Activated T-cell treated with anti-CD3 and anti-CD28 coated beads, Interleukin-2, amount 50 U/mL, for 48 hours (primary cell): ENCODE measurements around the gene RRP1B.
A peak's percentile ranks its signal among the peaks of the same experiment; 100 is the strongest.

ENCODE experiments used
- DNase-seq, 2 experiments: peaks; one replicate each; pipeline ENCODE4 v3.0.0-alpha.2; 2020

RRP1B gene

DNA sequence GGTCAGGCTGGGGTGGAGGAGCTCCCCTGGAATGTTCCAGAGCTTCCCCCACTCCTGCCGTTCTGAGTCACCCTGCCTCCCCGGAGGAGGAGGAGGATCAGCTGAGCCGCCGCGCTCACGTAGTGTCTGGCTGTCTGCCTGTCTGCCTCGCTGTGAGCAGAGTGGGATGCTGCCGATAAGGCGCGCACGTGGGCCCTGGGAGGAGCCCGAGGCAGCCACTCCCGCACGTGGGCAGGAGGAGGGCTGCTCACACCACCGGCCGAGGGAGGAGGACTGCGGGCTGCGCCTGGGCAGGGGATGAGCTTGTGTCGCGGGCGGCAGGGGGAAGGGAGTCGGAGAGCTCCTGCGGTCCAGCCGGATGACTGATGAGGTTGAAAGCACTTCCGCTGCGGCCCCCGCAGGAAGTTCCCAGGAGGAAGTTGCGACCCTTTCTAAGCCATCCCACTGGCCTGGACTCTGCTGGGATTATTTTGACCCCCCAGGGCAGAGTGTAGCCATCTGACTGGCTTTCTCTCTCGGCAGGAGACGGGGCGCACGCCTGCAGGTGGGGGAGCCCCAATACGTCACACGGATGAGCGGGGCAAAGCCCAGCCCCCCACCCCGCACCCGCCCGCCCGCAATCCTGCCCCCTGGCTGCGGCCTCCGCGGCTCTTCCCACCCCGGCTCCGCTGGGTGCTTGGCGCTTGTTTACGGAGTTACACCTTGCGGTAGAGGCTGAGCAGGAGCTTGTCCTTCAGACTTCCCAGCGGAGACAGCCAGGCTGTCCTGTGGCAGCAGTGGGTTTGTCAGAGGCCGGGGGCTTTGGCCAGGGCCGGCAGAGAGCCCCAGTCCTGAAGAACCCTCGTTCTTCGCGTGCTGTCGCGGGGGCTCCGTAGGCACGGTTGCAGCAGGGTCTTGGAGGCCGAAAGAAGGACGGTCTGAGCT, 69.4 kb downstream of the RRP1B start:
- peak; percentile 88 to 90 for DNase-seq

DNA sequence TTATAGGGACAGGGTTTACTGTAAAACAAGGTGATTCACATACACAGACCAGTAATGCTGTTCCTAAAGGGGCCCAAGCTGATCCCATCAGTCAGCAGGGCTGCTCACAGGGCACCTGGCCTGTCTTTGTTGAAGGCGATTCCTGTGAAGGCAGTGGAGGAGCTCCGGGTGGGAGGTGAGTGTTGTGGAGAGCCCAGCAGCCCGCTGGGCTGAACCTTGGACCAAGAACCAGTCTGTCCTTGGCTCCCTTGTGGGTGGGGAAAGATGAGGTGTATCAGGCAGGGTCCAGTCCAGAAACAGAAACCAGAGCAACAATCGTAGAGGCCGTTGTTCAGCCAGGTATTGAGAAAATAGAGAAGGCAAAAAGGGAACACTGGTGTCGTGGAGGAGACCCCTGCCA, 72.1 kb downstream of the RRP1B start:
- DNase-seq, result no peak

DNA sequence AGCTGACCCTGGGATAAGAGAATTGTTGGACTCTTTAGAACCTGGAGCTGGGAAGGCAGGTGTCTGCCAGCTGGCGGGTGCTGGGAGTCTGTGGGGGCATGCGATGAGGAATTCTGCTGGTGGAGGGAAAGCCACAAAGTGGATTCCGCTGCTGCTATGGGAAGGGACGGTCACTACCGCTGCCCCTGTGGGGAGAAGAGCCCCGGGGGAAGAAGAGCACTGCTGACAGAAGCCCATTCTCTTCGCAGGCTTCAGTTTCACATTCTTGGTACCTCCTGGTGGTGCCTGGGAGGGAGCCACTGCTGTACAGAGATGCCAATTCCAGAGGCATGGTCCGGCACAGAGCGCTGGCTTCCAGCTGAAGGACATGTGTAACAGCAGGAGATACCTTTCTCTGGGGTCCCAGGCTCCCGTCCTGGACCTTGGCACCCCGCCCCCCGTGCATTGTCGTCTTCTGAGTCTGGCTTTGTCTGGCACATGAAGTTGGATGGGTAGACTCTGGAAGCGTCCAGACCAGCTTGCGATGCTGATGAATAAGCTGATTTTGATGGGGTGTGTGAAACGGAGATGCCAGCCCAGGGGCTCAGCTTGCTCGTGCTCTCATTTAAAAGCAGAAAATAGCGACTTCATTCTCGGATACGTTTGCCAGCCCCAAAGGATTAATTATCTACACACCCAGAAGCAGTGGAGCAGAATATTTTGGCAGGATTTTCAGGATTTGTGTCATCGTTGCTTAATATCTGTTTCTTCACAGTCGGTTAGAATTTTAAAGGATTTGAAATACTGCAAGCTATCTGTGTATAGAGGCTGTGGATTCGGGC, 72.7 kb downstream of the RRP1B start:
- no peak for DNase-seq

DNA sequence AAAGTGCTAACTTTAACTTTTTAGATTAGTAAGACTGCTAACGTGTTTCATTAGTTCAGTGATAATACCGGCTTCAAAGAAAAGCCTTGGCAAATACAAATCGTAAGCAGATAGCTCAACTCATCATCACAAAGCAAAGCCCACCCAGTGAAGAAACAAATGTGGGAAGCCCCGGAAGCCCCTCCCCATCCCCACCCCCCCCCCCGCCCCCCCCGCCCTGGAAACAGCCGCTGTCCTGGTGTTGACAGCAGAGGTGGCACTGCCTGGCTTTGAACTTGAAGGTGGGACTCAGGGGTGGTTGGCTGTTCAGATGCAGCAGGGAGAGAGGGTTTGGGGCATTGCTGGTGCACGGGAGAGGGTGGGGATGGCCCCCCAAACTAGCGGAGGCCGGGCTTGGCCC, 73.7 kb downstream of the RRP1B start:
- DNase-seq, result peak in 1 of 2 experiments; percentile 28

DNA sequence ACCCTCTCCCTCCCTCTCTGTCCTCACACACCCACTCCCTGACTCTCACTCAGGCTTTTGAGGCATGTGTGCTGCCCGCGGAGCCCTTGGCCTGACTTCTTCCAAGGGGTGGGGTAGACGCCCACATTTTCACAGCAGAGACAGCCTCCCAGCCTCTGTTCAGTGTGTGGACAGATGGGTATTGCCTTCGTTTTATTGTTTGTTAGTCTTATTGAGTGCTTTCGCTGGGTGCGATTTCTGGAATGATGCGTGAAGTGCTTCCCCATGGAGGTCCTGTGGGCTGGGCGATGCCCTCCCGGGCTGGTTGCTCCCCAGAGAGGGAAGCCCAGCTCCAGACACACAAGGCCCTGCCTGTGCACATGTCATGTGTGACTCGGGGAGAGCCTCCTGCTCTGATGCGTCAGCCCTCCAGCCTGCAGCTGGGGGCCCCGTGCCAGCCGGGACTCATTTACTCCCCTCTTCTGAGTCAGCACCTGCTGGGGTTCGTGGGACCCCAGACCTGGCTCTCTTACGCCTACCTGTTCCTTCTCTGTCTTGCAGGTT, 74.2 kb downstream of the RRP1B start:
- DNase-seq, result peak; percentile 71 to 74

DNA sequence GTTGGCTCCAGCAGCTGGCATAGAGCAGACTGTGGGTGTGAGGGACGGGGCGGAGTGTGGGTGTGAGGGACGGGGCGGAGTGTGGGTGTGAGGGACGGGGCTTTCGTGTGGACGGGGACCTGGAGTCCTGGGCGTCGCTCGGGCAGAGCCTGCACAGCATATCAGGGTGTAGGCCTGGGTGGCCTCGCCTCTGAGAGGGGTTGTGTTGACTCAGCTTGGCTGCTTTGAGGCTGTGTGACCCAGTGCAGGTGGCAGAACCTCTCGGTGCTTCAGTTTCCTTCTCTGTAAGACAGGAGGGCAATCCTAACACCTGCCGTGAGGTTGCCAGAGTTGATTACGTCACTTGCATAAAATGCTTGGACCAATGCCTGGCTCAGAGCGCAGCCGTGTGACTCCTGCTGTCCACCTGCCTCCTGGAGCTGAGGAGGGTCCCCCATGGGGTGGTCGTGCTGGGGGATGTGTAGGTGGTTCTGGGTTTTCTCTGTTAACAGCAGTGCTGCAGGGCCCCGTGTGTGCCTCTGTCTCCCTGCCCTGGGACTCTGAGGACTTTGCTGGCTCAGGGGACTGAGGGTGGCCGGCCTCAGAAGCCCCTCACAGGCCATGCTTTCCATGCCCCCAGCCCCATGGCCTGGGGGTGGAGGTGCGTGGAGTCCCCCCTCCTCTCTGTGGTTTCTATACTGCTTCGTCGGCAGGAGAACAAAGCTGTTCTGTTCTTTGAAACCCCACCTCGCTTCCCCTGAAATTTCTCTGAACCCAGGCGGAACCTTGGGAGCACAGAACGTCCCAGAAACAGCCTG, 75.0 kb downstream of the RRP1B start:
- peak; percentile 53 to 60 for DNase-seq

DNA sequence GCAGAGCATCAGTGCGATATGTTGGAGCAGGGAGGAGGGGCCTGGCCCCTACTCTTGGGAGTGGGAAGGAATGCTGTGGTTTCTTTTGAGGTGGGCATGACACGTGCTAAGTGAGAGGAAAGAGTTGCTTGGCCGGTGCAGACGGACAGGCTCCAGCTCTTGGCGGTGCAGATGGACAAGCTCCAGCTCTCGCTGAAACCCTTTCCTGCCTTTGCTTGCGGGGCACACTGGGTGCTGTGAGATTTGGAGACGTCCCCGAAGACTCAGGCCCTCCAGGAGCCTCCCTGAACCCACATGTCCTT, 75.5 kb downstream of the RRP1B start:
- DNase-seq, result no peak

DNA sequence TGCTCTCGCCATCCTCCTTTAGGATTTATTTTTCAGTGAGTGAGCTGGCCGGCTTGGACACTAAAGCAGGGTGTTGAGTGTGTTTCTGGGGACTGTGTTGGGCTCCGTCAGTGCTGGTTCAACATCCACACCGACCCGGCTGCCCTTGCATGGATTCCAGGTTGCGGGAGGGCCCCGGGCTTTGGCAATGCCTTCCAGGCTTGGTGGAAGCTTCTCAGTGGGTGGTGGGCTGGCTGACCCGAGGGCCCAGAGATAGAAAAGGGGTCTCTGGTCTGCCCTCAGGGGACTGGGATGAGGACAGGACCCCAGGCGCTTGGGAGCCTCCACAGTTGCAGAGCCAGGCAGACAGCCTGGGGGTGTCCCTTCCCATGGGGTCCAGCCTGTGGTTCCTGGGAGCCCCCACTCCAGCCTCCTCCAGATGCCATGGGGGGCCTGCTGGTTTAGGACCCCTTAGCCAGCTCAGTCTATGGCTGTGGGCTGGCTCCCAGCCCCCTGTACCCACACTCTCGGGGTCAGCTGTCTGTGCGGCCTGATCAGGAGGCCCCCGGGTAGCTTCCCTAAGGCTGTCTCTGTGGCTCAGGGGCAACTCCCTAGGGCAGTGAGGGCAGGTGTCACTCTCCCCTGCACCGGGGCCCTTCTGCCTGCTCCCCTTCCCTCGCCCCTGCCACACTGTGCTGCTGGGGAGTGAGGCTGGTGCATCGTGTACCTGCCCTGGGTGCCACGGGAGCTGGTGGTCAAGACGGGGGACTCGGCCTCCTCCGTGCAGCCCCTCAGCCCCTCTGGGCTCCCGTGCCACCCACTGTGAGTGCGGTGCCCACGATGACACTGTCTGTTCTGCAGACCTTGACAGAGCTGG, 76.1 kb downstream of the RRP1B start:
- no peak for DNase-seq

DNA sequence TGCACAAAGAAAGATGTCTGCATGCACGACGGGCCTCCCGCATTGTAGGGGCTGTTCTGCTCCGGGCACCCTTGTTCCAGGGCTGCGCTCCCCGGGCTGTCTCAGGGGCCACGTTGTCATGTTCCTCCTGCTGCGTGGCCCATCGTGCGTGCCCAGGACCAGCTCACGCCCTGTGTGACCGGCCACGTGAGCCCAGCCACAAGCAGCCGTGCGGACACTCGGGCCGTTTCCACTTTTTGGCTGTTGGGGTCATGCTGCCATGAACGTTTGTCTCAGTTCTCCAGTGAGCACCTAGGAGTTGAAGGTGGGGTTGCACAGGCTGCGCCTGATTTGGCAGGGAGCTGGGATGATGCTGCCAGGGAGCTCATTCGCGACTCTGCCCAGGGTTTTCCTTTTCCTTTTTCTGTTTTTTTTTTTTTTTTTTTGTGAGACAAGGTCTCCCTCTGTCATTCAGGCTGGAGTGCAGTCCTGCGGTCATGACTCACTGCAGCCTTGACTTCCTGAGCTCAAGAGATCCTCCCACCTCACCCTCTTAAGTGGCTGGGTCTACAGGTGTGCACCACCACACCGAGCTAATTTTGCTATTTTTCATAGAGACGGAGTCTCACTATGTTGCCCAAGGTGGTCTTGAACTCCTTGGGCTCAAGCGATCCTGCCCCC, 77.0 kb downstream of the RRP1B start:
- no peak for DNase-seq

DNA sequence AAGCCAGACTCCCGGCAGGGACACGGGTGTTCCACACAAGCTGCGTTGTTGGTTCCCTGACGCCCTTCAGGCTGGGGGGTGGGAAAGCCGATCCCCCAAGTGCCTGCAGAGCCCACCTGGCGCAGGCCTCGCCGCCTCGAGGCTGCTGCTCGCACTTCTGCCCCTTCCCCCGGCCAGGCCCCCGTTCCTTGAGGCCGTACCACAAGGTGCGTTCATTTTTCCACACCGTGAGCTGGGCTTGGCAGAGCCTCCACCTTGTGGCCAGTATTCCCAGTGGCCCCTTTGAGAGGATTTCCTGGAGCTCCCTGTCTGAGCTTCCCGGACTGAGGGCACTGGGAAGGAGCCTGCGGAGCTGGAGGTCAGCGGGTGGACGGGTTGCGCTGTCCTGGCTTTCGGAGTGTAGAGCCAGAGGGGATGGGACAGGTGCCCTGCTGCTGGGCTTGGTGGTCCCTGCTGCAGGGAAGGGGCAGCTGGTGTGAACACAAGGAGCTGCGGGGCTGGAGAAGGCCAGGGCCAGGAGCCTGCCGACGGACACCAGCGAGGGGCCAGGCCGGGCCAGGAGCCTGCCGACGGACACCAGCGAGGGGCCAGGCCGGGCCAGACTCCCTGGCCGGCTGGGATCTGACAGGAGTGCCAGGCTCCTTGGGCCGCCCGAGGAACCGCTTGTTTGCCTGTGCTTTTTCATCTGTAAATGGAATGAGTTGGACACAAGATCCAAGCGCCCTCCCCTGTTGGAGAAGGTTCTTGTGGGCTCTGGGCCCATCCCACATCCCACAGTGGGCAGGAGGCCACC, 78.0 kb downstream of the RRP1B start:
- no peak for DNase-seq

DNA sequence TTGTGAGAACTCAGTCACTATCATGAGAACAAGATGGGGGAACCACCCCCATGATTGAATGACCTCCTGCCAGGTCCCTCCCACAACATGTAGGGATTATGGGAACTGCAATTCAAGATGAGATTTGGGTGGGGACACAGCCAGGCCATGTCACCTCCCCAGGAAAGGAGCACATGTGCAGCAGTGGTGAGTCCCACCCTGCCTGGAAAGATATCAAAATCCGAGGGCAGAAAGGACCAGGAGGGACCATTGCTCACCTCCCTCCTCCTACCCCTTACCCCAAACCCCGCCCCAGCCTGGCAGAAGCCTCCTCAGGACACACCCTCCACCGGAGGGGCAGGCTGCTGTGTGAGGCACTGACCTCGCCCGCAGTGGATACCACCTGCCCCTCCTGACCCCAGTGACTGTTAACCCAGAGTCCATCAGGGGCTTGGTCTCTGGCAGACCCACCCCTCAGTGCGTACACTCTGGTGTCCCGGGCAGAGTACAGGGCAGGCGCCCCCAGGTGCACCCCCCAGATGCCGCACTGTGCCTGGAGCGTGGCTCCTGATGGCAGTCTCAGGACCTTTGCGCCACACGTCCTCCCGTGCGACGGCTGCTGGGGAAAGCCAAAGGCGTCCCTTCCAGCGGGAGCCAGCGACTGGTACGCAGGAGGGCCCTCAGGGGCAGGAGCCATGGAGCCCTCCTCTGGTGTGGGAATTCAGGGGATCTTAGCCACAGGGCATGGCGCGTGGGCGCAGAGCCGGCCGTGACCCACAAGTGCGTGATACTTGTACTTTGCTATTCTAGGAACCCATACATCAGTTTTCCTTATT, 80.5 kb downstream of the RRP1B start:
- DNase-seq, result no peak

DNA sequence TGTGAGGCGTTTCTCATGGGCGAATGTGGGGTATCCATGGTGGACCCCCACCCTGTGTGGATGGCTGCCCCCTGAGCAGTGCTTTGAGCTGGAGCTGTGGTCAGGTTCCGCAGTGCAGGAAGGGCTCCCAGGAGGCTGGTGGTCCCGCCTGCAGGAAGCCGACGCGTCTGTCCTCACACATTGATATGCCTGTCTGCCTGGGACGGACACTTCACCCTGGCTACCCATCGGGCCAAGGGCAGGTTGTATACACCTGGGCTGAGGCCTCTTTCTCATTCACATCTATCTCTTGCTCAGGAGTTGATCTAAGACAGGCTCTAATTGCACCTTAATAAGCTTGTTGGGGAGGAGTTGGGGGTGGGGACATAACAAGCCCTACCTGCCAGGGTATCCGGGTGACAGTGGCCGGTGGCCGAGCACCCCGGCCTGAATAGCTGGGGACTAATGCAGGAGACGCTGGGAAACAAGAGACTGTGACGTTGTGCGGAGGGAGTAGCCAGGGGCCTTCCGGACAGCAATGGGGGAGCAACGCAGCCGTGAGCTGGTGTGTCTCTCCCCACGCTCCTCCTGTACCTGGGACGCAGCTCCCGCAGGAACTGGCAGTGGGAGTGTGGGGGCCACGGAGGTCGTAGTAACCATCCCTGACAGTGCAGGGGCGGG, 81.3 kb downstream of the RRP1B start:
- DNase-seq, result no peak

DNA sequence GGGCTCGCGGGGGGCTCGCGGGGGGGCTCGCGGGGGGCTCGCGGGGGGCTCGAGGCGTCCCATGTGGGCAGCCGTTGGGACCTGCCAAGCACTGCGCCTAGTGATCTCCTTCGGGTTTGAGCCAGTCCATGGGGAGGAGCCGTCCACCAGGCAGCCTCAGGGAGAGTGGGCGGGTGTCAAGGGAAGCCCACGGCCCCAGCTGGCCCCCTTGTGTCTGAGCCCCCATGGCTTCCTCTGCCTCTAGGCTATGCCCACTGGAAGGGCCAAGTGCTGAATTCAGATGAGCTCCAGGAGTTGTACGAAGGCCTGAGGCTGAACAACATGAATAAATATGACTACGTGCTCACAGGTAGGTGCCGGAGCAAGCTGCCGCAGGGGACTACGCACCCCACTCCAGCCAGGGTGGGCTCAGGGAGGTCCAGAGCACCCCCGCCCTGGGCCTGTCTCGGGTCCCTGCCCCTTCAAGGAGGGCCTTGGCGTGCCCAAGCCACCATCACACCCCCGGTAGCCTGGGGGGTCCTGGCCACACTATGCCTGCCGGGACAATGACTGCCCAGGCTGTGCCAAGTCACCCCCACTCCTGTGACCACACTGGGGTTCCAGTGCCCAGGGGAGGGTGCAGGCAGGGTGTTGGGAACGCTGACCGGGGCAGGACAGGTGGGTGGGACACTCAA, 82.2 kb downstream of the RRP1B start:
- DNase-seq, result no peak

DNA sequence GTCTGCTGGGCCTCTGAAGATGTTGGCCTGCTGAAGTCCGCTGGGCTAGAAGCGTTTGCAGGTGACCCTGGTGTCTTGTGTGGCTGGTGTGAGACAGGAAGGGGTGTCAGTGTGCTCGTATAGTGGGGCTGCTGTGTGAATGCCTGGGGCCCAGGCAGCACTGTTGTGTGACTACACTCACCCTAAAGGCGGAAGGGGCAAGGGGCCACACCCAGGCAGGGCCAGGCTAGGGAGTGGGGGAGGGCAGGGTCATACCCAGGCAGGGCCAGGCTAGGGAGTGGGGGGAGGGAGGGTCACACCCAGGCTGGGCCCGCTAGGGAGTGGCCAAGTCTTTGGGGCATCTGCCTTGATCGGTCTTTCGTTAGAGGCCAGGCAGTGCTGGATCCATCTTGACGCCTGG, 84.6 kb downstream of the RRP1B start:
- no peak for DNase-seq

DNA sequence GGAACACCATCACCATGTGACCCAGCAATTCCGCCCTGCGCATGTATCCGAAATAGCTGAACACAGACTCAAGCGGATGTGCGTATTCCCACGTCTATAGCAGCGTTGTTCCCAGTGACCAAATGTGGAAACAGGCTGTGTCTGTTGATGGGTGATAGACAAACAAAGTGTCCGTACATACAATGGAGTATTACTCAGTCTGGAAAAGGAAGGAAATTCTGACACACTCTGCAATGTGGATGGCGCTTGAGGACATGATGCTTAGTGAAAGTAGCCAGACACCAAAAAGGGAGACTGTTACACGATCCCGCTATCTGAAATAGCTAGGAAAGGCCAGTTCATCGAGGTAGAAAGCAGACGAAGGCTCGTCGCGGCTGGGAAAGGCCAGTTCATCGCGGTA, 85.4 kb downstream of the RRP1B start:
- no peak for DNase-seq
